Body of pancreas (tissue), 4 donors: ENCODE measurements around the gene PRRT1B.

Experiments used
- CTCF ChIP-seq, 7 experiments: fragments of 450-650 bp in 4 of 7; fragments of 200-600 bp in 3 of 7; sonication (generic) in 3 of 7; IDR thresholded peaks; one replicate each; pipeline ENCODE4 v1.5.1; 2016 to 2019; ENCODE audit warnings: antibody characterized with exemption in 7 of 7
- POLR2A ChIP-seq, 3 donors: fragments of 450-650 bp; IDR thresholded peaks; one replicate each; pipeline ENCODE4 v1.6.1; 2016; ENCODE audit warnings: antibody characterized with exemption in 3 of 3, mild to moderate bottlenecking in 2 of 3

- TF ChIP-seq CTCF (IDR thresholded peaks at IDR 0.05) (no peak), POLR2A (IDR thresholded peaks at IDR 0.05) (no peak)
Observed at GRCh38 chr9:131591845-131592208, 46.5 kb downstream of the PRRT1B start.
